Measurements from ENCODE around the gene PTPN3.

The PTPN3 gene

DNA sequence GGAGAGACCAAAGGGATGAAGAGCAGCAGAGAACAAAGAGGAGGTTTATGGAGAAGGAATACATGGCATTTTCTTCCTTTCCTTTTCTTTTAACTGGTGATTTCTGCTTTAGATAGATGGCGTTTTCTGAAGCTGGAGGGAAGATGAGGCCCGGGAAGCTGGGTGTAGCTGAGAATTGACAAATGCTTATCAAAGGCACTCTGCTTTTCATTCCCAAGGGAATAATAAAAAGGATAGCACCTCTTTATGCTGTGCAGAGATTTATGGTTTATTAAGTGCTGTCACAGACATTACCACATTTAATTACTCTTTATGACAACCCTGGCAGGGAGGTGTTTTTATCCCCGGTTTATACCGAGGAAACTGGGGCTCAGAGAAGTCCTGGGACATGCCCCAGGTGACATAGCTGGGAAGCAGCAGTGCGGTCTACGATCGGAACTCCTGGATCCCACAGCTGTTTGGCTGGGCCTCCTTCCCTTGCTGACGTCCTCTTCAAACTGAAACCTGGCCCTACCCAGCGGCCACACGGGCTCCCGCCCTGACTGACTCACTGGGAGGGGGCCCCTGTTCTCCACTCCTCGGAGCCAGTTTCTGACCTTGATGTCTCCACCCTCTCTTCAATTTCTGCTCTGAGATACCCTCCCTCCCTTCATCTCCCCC is 169.0 kb downstream of the PTPN3 start:
- DNase-seq (ENCODE audit: low read depth) = no peak
- H3K9me3 ChIP-seq (ENCODE audit: control insufficient read depth, low read length) = no peaks in the 10 kb centered on the region

More for the DNA sequence above, 169.0 kb downstream of the PTPN3 start:
- Histone ChIP-seq H3K27me3 (replicated peaks; ENCODE audit: control insufficient read depth, insufficient read depth, low read length) (peaks cover 18% of the 10 kb centered on the region), H3K36me3 (ENCODE audit: control insufficient read depth, insufficient read depth, low read length, severe bottlenecking) (no peaks in the 10 kb centered on the region), H3K4me1 (ENCODE audit: control insufficient read depth, insufficient read depth, low read length) (peaks cover 21% of the 10 kb centered on the region), H3K4me3 (ENCODE audit: low read length) (no peak overlapping the region), H3K9ac (ENCODE audit: low read length) (no peak overlapping the region)

All from adipocyte (in vitro differentiated cells).